H9 (cell line): Measurements from ENCODE around the gene ATP1A2. TPM values are rescaled to one million over a fixed set of nuclear protein-coding genes. Genes with fewer than 3 reads are reported as not detected.
A peak's percentile ranks its signal among the peaks of the same experiment; 100 is the strongest.

Source experiments
- DNase-seq: peaks from one replicate; pipeline ENCODE4 v3.0.0-alpha.2; 2017
- H2AFZ ChIP-seq: one replicate; pipeline ENCODE4 v1.6.1; 2013; ENCODE audit warnings: mild to moderate bottlenecking, low read length, control low read depth, moderate library complexity
- H2AK5ac ChIP-seq: 2 replicates; pipeline ENCODE4 v1.6.1; 2013; ENCODE audit warnings: low read length, control low read depth, mixed read lengths; ENCODE audit not compliant: insufficient read length
- H2BK120ac ChIP-seq: one replicate; pipeline ENCODE4 v1.6.1; 2013; ENCODE audit warnings: low read depth, mild to moderate bottlenecking, low read length, control low read depth, inconsistent platforms; ENCODE audit not compliant: poor library complexity, severe bottlenecking
- H2BK12ac ChIP-seq: 2 replicates; pipeline ENCODE4 v1.6.1; 2013; ENCODE audit warnings: low read length, control low read depth, mixed read lengths, low read depth; ENCODE audit not compliant: insufficient read length
- H2BK15ac ChIP-seq: 2 replicates; pipeline ENCODE4 v1.6.1; 2013; ENCODE audit warnings: low read depth, low read length, control low read depth
- H2BK20ac ChIP-seq: one replicate; pipeline ENCODE4 v1.6.1; 2013; ENCODE audit warnings: low read depth, mild to moderate bottlenecking, low read length, control low read depth, inconsistent platforms; ENCODE audit not compliant: poor library complexity, severe bottlenecking
- H2BK5ac ChIP-seq: 2 replicates; pipeline ENCODE4 v1.6.1; 2013; ENCODE audit warnings: low read length, control low read depth, mixed read lengths; ENCODE audit not compliant: insufficient read length
- H3K14ac ChIP-seq: 2 replicates; pipeline ENCODE4 v1.6.1; 2013; ENCODE audit warnings: low read length, control low read depth; ENCODE audit not compliant: insufficient read depth
- H3K18ac ChIP-seq: 2 replicates; pipeline ENCODE4 v1.6.1; 2013; ENCODE audit warnings: low read depth, mild to moderate bottlenecking, mixed read lengths, low read length, control low read depth; ENCODE audit not compliant: insufficient read length
- H3K23ac ChIP-seq: 2 replicates; pipeline ENCODE4 v1.6.1; 2013; ENCODE audit warnings: low read length, control low read depth, mixed read lengths, low read depth; ENCODE audit not compliant: insufficient read length
- H3K23me2 ChIP-seq: 2 replicates; pipeline ENCODE4 v1.6.1; 2013; ENCODE audit warnings: low read depth, mild to moderate bottlenecking, mixed read lengths, low read length, control low read depth; ENCODE audit not compliant: insufficient read length, poor library complexity, severe bottlenecking
- H3K27ac ChIP-seq: 2 replicates; pipeline ENCODE4 v1.5.1; 2013; ENCODE audit warnings: low read length, control low read depth, mixed read lengths, low read depth; ENCODE audit not compliant: insufficient read length
- H3K27me3 ChIP-seq: 2 replicates; pipeline ENCODE4 v1.6.1; 2013; ENCODE audit warnings: low read length, control low read depth, inconsistent platforms; ENCODE audit not compliant: insufficient read depth
- H3K4ac ChIP-seq: 2 replicates; pipeline ENCODE4 v1.6.1; 2013; ENCODE audit warnings: low read depth, mild to moderate bottlenecking, control low read depth, inconsistent platforms, low read length, moderate library complexity
- H3K4me1 ChIP-seq: 2 replicates; pipeline ENCODE4 v1.6.1; 2013; ENCODE audit warnings: low read length, control low read depth, inconsistent platforms; ENCODE audit not compliant: insufficient read depth
- H3K4me2 ChIP-seq: 2 replicates; pipeline ENCODE4 v1.6.1; 2013; ENCODE audit warnings: low read length, control low read depth, mixed read lengths; ENCODE audit not compliant: insufficient read length, insufficient read depth
- H3K56ac ChIP-seq: 2 replicates; pipeline ENCODE4 v1.6.1; 2013; ENCODE audit warnings: low read depth, mild to moderate bottlenecking, mixed read lengths, low read length, control low read depth; ENCODE audit not compliant: insufficient read length
- H3K79me1 ChIP-seq: 2 replicates; pipeline ENCODE4 v1.6.1; 2013; ENCODE audit warnings: low read depth, mild to moderate bottlenecking, moderate library complexity, low read length, control low read depth, inconsistent platforms; ENCODE audit not compliant: insufficient read depth, poor library complexity, severe bottlenecking
- H3K79me2 ChIP-seq: 2 replicates; pipeline ENCODE4 v1.6.1; 2013; ENCODE audit warnings: low read length, control low read depth, inconsistent platforms; ENCODE audit not compliant: insufficient read depth
- H3K9ac ChIP-seq: 2 replicates; pipeline ENCODE4 v1.6.1; 2013; ENCODE audit warnings: low read length, control low read depth, mixed read lengths; ENCODE audit not compliant: insufficient read length; ENCODE audit errors: extremely low read depth
- H3K9me3 ChIP-seq: one replicate; pipeline ENCODE4 v1.6.1; 2013; ENCODE audit warnings: low read depth, low read length, inconsistent platforms; ENCODE audit not compliant: control insufficient read depth
- H3T11ph ChIP-seq: one replicate; pipeline ENCODE4 v1.6.1; 2013; ENCODE audit warnings: mild to moderate bottlenecking, low read length, control low read depth, inconsistent platforms
- H4K20me1 ChIP-seq: one replicate; pipeline ENCODE4 v1.6.1; 2013; ENCODE audit not compliant: control insufficient read depth, insufficient read length, insufficient read depth
- H4K5ac ChIP-seq: 2 replicates; pipeline ENCODE4 v1.6.1; 2013; ENCODE audit warnings: low read depth, mild to moderate bottlenecking, mixed read lengths, low read length, control low read depth; ENCODE audit not compliant: insufficient read length
- H4K8ac ChIP-seq: replicated peaks from 2 replicates; pipeline ENCODE4 v1.6.1; 2013; ENCODE audit warnings: low read length, control low read depth, mixed read lengths, low read depth; ENCODE audit not compliant: insufficient read length
- H4K91ac ChIP-seq: 2 replicates; pipeline ENCODE4 v1.6.1; 2013; ENCODE audit warnings: low read depth, mild to moderate bottlenecking, moderate library complexity, mixed read lengths, low read length, control low read depth; ENCODE audit not compliant: insufficient read length
- H3K27ac Mint-ChIP-seq, 3 experiments: 2 replicates in 2 of 3; 3 replicates in 1 of 3; pipeline ENCODE4 v1.8.0; 2020 to 2021; ENCODE audit warnings: mixed read lengths in 3 of 3, mild to moderate bottlenecking in 1 of 3, moderate library complexity in 1 of 3
- H3K27me3 Mint-ChIP-seq: 2 replicates; pipeline ENCODE4 v1.8.0; 2021; ENCODE audit warnings: low read depth, mild to moderate bottlenecking, moderate library complexity, mixed read lengths
- H3K36me3 Mint-ChIP-seq, 3 experiments: 2 replicates in 2 of 3; 3 replicates in 1 of 3; pipeline ENCODE4 v1.8.0; 2020 to 2021; ENCODE audit warnings: low read depth in 3 of 3, mixed read lengths in 3 of 3; ENCODE audit not compliant: insufficient read depth in 1 of 3
- H3K4me1 Mint-ChIP-seq, 2 experiments: 2 replicates each; pipeline ENCODE4 v1.8.0; 2020; ENCODE audit warnings: mixed read lengths in 2 of 2
- H3K4me3 Mint-ChIP-seq, 2 experiments: 2 replicates in 1 of 2; 3 replicates in 1 of 2; pipeline ENCODE4 v1.8.0; 2020 to 2021; ENCODE audit warnings: mild to moderate bottlenecking in 2 of 2, mixed read lengths in 2 of 2, moderate library complexity in 1 of 2
- H3K9me3 Mint-ChIP-seq, 2 experiments: 2 replicates in 1 of 2; 3 replicates in 1 of 2; pipeline ENCODE4 v1.8.0; 2020; ENCODE audit warnings: mild to moderate bottlenecking in 2 of 2, mixed read lengths in 2 of 2, moderate library complexity in 1 of 2
- CTCF ChIP-seq: fragments of 200-600 bp; sonication (generic); conservative IDR thresholded peaks from 3 replicates; pipeline ENCODE4 v1.8.0; 2021; ENCODE audit warnings: antibody characterized with exemption, mild to moderate bottlenecking
- WGBS: extraction: QIAGEN DNeasy Blood & Tissue Kit; methylation state at CpG from one replicate; pipeline ENCODE4 v1.1.7; 2013; ENCODE audit warnings: missing lambda C conversion rate, low lambda C conversion rate, mixed read lengths; ENCODE audit not compliant: insufficient read length; ENCODE audit errors: extremely low coverage; 5-methylcytosine and 5-hydroxymethylcytosine counted together
- total RNA-seq: library from RNA; stranded (reverse); gene quantifications from 2 replicates; pipeline ENCODE4 v1.2.1, GENCODE V29; 2021

ATP1A2 gene
- total RNA-seq, 1 experiment from 2014 or later, result 3.0 TPM

DNA sequence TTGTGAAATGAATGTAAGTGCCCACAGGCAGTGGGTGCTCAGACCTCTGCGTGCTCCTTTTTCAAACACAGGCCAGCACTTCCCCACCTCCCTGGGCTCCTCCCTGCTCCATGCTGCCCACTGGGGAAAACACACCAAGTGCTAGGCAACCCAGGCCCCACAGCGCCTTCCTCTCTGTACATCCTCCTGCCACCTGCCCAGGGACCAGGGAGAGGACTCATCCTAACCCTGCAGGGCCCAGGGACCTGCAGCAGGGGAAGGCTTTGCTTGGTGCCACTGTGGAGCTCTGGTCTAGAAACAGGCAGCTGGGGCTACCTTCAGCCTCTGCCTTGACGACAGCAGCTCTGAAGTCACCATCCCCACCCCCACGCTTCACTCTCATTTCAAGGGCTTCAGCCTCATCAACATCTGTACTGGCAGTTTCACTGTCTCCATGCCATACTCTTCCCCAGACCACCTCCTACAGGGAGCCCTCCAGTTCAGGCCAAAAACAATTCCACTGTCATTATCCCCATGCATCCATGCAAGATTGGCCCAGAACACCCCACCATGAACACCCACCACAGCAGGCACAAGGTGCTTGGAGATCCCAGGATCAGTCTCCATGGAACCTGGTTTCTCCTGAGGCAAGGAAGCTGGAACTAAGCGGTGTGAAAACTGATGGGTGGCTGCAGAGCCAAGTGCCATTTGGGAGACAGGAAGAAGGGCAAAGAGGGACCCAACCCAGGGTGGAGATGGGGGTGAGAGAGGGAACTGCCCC is 18.2 kb upstream of the ATP1A2 start:
- no peaks in the 10 kb centered on the region for H3K27me3 ChIP-seq
- H3K14ac ChIP-seq, result peak overlapping the region; percentile 49
- no peak overlapping the region for H3K4ac ChIP-seq
- no peaks in the 10 kb centered on the region for H4K20me1 ChIP-seq
- no peak overlapping the region for H4K8ac ChIP-seq
- H3K23me2 ChIP-seq, result peaks cover 12% of the 10 kb centered on the region
- no CpG with 5 or more reads among the region's 5 CpGs for WGBS
- H3K79me1 ChIP-seq, result no peaks in the 10 kb centered on the region
- H3K4me2 ChIP-seq, result peak overlapping the region; percentile 72
- no peak for TF ChIP-seq CTCF
- H3K9me3 ChIP-seq, result no peaks in the 10 kb centered on the region
- no peak overlapping the region for H3T11ph ChIP-seq
- no peak for DNase-seq
- peaks cover 4% of the 10 kb centered on the region for H3K27me3 Mint-ChIP-seq
- H3K9ac ChIP-seq, result peak overlapping the region; percentile 45
- peaks cover 3% of the 10 kb centered on the region; the same call in 1 of the 2 replicates for H3K79me2 ChIP-seq
- H2AFZ ChIP-seq, result no peak overlapping the region
- H3K56ac ChIP-seq, result no peak overlapping the region
- H3K9me3 Mint-ChIP-seq, result no peaks in the 10 kb centered on the region
- H2BK20ac ChIP-seq, result no peak overlapping the region
- H2AK5ac ChIP-seq, result no peak overlapping the region
- H3K23ac ChIP-seq, result no peak overlapping the region
- H3K18ac ChIP-seq, result no peak overlapping the region
- H4K91ac ChIP-seq, result no peak overlapping the region
- H3K27ac Mint-ChIP-seq, result peak overlapping the region; percentile 4 to 80 (median 80); a peak in 4 of 7 replicates
- peak overlapping the region; percentile 75 to 87 for H3K4me3 Mint-ChIP-seq
- no peak overlapping the region for H2BK5ac ChIP-seq
- peaks cover 47 to 49% of the 10 kb centered on the region in 2 experiments for H3K4me1 Mint-ChIP-seq
- H3K27ac ChIP-seq, result no peak overlapping the region
- peaks cover 19% of the 10 kb centered on the region for H3K4me1 ChIP-seq
- no peak overlapping the region for H2BK12ac ChIP-seq
- no peak overlapping the region for H2BK120ac ChIP-seq
- peaks cover 3 to 19% (median 18%) of the 10 kb centered on the region in 3 experiments; a peak in 6 of 7 replicates for H3K36me3 Mint-ChIP-seq
- H2BK15ac ChIP-seq, result no peak overlapping the region
- H4K5ac ChIP-seq, result no peak overlapping the region
